Gastrocnemius medialis (tissue), 4 donors: ENCODE data around the gene NLGN2. TPM values are rescaled to one million over a fixed set of nuclear protein-coding genes. Genes with fewer than 3 reads are reported as not detected.

ENCODE experiments used
- ATAC-seq, 2 donors: fragments of 150-250 bp; one replicate each; pipeline ENCODE4 v1.9.1; 2016
- DNase-seq, 2 donors: peaks; one replicate each; pipeline ENCODE4 v3.0.0-alpha.2; 2019
- H3K27ac ChIP-seq, 4 donors: fragments of 200-600 bp; sonication (generic); 1 replicate in 1 of 4; 2 replicates in 3 of 4; pipeline ENCODE4 v1.5.1; 2016 to 2018; ENCODE audit warnings: mild to moderate bottlenecking in 2 of 4, moderate library complexity in 1 of 4
- H3K27me3 ChIP-seq, 3 donors: fragments of 200-600 bp; sonication (generic) in 2 of 3; 1 replicate in 1 of 3; 2 replicates in 2 of 3; pipeline versions ENCODE4 v1.5.1 to v1.6.0; 2016 to 2019; ENCODE audit warnings: mild to moderate bottlenecking in 1 of 3, moderate library complexity in 1 of 3
- H3K36me3 ChIP-seq, 2 donors: fragments of 200-600 bp; sonication (generic) in 1 of 2; one replicate each; pipeline ENCODE4 v1.5.1; 2017 to 2018
- H3K4me1 ChIP-seq, 2 donors: fragments of 200-600 bp; sonication (generic) in 1 of 2; one replicate each; pipeline ENCODE4 v1.5.1; 2016 to 2017; ENCODE audit warnings: mild to moderate bottlenecking in 2 of 2
- H3K4me3 ChIP-seq, 4 donors: fragments of 200-600 bp; sonication (generic) in 3 of 4; 1 replicate in 1 of 4; 2 replicates in 3 of 4; pipeline ENCODE4 v1.5.1; 2016 to 2019; ENCODE audit warnings: mild to moderate bottlenecking in 2 of 4
- H3K9me3 ChIP-seq, 3 donors: fragments of 200-600 bp; sonication (generic) in 2 of 3; 1 replicate in 1 of 3; 2 replicates in 2 of 3; pipeline ENCODE4 v1.5.1; 2016 to 2019
- POLR2A ChIP-seq, 2 donors: fragments of 450-650 bp; IDR thresholded peaks; one replicate each; pipeline ENCODE4 v1.6.1; 2017; ENCODE audit warnings: antibody characterized with exemption in 2 of 2, mild to moderate bottlenecking in 2 of 2, moderate library complexity in 2 of 2
- in situ Hi-C, 4 donors: fragments of 200-750 bp; cut with MboI; loops; one replicate each; pipeline versions ENCODE4 v1.15.0 to v1.8.0; 2017; ENCODE audit warnings: low sequenced_read_pairs in 4 of 4
- intact Hi-C: fragments of 100-400 bp; cut with DNase I; formaldehyde crosslinking; loops from one replicate; pipeline ENCODE4 v1.15.1; 2023; ENCODE audit warnings: low total_unique reads
- total RNA-seq, 4 donors: library from RNA; depleted of rRNA; stranded (reverse); fragments of >200 nt; gene quantifications; one replicate each; pipeline versions ENCODE4 v1.1.0 to v1.2.3, GENCODE V29; 2016
- TF ChIP-seq, protein P1 (sequence below), 5 experiments: fragments of 450-650 bp in 3 of 5; fragments of 200-600 bp in 2 of 5; sonication (generic) in 2 of 5; IDR thresholded peaks in 4 of 5; conservative IDR thresholded peaks in 1 of 5; 1 replicate in 4 of 5; 2 replicates in 1 of 5; pipeline ENCODE4 v1.5.1; 2016 to 2019; ENCODE audit warnings: antibody characterized with exemption in 5 of 5, mild to moderate bottlenecking in 3 of 5, moderate library complexity in 3 of 5

Gene NLGN2
- total RNA-seq, 4 donors from 2014 or later = 4.2 to 6.6 (median 4.4) TPM

DNA sequence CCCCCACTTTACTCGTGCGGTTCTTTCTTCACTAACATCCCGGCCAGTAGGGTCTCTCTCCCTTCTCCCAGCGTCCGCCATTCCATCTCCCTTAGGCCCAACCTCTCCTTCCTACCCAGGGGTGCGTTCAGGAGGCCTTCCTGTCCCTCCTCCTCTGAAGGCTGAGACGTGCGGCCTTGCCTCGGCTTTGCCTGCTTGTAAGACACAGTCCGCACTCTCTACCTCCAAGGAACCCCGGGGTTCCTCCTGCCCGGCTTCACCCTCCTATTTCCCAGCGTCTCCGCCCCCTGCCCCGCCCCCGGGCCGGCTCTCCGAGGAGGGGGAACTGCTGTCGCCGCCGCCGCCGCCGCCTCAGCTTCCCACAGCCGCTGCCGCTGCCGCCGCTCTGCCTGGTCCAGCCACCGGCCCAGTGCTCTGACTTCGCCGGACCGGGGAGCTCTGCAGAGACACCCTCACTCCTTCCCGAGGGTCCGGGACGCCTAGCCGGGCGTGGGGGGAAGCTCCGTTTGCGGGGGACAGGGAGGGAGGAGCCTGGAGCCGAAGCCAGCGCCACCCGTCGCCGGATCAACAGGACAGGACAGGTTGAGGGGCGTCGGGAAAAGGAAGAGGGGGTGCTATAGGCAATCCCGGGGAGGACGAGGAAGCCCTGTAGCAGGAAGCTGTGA, 30.4 kb downstream of the NLGN2 start:
- peak in 1 of 2 donors; percentile 45 for TF ChIP-seq POLR2A (IDR thresholded peaks at IDR 0.05)
- TF ChIP-seq, protein P1, sequence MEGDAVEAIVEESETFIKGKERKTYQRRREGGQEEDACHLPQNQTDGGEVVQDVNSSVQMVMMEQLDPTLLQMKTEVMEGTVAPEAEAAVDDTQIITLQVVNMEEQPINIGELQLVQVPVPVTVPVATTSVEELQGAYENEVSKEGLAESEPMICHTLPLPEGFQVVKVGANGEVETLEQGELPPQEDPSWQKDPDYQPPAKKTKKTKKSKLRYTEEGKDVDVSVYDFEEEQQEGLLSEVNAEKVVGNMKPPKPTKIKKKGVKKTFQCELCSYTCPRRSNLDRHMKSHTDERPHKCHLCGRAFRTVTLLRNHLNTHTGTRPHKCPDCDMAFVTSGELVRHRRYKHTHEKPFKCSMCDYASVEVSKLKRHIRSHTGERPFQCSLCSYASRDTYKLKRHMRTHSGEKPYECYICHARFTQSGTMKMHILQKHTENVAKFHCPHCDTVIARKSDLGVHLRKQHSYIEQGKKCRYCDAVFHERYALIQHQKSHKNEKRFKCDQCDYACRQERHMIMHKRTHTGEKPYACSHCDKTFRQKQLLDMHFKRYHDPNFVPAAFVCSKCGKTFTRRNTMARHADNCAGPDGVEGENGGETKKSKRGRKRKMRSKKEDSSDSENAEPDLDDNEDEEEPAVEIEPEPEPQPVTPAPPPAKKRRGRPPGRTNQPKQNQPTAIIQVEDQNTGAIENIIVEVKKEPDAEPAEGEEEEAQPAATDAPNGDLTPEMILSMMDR (IDR thresholded peaks at IDR 0.05 in 4 of 5, conservative IDR thresholded peaks at IDR 0.05 in 1 of 5) = no peak
- intact Hi-C loops = loop anchor here (1.0 to 2.0 kb wide), 2 partner anchors 85 to 123 kb away; partner anchors contain the start of genes KCTD11 and SENP3
- Histone ChIP-seq H3K4me1 (peaks cover 35 to 58% of the 10 kb centered on the region in 2 donors), H3K27ac (peak overlapping the region; percentile 14 to 100 (median 88)), H3K27me3 (peaks cover 0 to 4% (median 0%) of the 10 kb centered on the region in 3 donors), H3K36me3 (no peaks in the 10 kb centered on the region), H3K4me3 (peak overlapping the region; percentile 27 to 56 (median 54)), H3K9me3 (no peaks in the 10 kb centered on the region)
- peak; percentile 54 to 59 for DNase-seq
- in situ Hi-C loops = loop anchor here in 2 of 4 donors (5.0 to 25.0 kb wide), 2 partner anchors 49 to 124 kb away; partner anchors contain the start of genes SENP3 (in 1 of the 2) and TNFSF13 (in 1 of the 2)
- no peak for ATAC-seq

DNA sequence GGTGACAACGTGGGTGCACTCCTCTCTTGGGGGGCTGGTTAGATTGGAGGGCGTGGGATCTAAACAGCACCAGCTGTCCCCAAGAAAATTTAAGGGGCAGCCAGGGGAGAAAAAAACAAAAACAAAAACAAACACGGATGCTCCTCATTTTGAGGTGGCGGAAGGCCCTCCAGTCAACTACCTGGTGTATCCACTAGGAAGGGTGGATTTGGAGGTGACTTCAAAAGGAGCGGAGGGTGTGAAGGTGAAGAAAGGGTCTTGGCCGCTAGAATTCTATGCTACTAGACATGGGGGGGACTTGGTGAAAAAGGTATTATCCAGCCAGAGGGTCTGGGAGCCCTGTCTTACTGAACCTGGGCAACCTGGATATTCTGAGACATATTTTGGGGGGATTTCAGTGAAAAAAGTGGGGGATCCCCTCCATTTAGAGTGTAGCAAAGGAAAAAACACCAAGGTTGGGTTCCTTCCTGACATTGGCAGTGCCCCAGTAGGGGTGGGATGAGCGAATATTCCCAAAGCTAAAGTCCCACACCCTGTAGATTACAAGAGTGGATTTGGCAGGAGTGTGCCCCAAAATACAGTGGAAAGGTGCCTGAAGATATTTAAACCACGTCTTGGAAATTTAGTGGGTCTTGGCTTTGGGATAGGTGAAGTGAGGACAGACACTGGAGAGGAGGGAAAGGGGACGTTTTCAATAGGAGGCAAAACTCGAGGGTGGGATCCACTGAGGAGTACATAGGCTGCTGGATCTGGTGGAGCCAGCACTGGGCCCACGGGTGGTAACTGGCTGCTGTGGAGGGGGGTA, 31.2 kb downstream of the NLGN2 start:
- H3K27me3 ChIP-seq = peaks cover 0 to 4% (median 0%) of the 10 kb centered on the region in 3 donors
- ATAC-seq (no peak), DNase-seq (no peak)
- H3K9me3 ChIP-seq = no peaks in the 10 kb centered on the region
- TF ChIP-seq, protein P1 (IDR thresholded peaks at IDR 0.05 in 4 of 5, conservative IDR thresholded peaks at IDR 0.05 in 1 of 5) = no peak
- TF ChIP-seq POLR2A (IDR thresholded peaks at IDR 0.05) = no peak
- peak overlapping the region in 3 of 4 donors; percentile 80 to 100 (median 97) for H3K27ac ChIP-seq
- H3K4me3 ChIP-seq = peak overlapping the region; percentile 27 to 62 (median 55)
- intact Hi-C loops = no loop called here
- in situ Hi-C loops = loop anchor here in 2 of 4 donors (5.0 to 25.0 kb wide), 2 partner anchors 48 to 123 kb away; partner anchors contain the start of genes SENP3 (in 1 of the 2) and TNFSF13 (in 1 of the 2)
- H3K36me3 ChIP-seq = no peaks in the 10 kb centered on the region
- H3K4me1 ChIP-seq = peaks cover 40 to 66% of the 10 kb centered on the region in 2 donors

DNA sequence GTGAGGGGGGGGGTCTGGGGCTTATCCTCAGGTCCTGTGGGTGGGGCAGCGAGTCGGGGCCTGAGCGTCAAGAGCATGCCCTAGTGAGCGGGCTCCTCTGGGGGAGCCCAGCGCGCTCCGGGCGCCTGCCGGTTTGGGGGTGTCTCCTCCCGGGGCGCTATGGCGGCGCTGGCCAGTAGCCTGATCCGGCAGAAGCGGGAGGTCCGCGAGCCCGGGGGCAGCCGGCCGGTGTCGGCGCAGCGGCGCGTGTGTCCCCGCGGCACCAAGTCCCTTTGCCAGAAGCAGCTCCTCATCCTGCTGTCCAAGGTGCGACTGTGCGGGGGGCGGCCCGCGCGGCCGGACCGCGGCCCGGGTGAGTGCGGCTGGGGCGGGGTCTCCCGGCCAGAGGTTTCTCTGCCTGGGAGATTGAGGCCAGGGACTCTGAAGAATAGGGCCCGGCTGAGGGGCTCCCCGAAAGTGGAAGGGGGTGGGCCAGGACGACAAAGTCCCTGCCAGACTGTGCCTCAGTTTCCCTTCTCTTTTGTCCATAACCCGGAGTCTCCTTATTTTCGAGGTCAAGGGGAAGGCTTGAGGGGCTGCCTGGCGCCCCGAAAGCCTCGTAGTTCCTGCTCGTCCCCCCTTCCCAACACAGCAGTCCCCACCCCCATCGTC, 31.9 kb downstream of the NLGN2 start, which contains the start of gene FGF11:
Gene FGF11 (plus strand): TSS at position 51 of the 651 bp plus-strand sequence. CDS start 109 bp downstream, at position 160.
- Histone ChIP-seq H3K4me3 (peak within 1 kb of the TSS; percentile 55 to 82 (median 62)), H3K4me1 (peaks cover 47 to 73% of the 10 kb centered on the region in 2 donors), H3K27ac (peak within 1 kb of the TSS; percentile 44 to 100 (median 88)), H3K36me3 (no peaks in the 10 kb centered on the region), H3K9me3 (no peaks in the 10 kb centered on the region), H3K27me3 (peaks cover 0 to 4% (median 0%) of the 10 kb centered on the region in 3 donors)
- in situ Hi-C loops (loop anchor here in 3 of 4 donors (5.0 to 25.0 kb wide), 3 partner anchors 38 to 123 kb away; partner anchors contain the start of genes SENP3 (in 1 of the 3), TNFSF13 (in 1 of the 3) and ZBTB4 (in 1 of the 3)), intact Hi-C loops (no loop called here)
- ATAC-seq (no peak), DNase-seq (no peak)
- no peak for TF ChIP-seq POLR2A (IDR thresholded peaks at IDR 0.05)
- TF ChIP-seq, protein P1 (IDR thresholded peaks at IDR 0.05 in 4 of 5, conservative IDR thresholded peaks at IDR 0.05 in 1 of 5) = no peak
